ENCODE measurements around the gene NPAS3.

The NPAS3 gene

GRCh38 chr14:33381717-33382116 is 443.0 kb downstream of the NPAS3 start:
- DNase-seq (ENCODE audit: low read depth), result no peak

GRCh38 chr14:33386140-33386539 is 447.5 kb downstream of the NPAS3 start:
- no peak for DNase-seq (ENCODE audit: low read depth)

- no peak for DNase-seq (ENCODE audit: low read depth)
Observed at GRCh38 chr14:33386781-33387180, 448.1 kb downstream of the NPAS3 start.

DNA sequence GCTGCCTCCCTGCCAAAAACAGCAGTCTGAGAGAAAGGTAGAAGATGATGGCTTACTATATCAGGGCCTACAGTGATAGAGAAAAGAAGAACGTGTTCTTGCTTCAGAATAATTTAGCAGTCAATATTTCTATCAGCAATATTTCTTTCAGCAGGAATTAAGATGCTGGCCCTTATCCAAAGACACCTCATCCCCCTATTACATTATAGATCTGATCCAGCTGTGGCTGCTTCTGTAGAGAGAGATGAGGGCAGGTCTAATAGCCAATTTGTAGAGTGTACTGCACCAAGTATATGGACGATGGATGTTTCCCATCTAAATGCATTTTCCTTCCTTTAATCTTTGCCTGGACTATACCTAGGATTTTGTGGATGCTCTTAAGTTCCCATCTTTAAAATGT is 451.7 kb downstream of the NPAS3 start:
- no peak for DNase-seq (ENCODE audit: low read depth)

DNA sequence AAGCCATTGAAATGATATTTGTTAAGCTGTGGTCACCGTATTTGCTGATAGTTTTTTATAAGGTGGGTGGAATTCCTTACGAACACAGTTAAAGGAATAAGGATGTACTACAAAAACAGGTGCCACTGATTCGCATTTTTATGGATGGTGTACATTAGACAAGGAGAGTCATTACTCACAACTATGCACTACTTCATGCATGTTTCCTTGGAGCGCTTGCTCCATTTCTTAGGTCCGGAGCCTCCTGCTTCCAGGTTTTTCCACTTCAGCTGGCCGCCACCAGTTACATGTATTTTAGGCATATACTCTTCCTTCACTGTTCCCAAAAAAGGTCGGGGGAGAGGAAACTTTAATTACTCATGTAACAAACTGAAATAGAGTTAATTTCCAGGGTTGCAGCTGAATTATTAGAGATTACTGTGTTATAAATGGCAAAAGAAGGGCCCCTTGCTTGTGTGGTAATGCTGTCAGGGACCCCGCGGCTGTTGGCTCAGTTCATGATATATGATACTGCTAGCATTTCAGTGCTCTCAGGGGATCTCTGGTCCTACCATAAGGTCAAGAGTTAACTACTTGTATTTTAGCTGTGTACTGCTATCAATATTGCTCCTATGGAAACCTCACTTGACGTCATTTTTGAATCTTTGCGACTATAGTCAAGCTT is 454.7 kb downstream of the NPAS3 start:
- no peak for DNase-seq (ENCODE audit: low read depth)

GRCh38 chr14:33393895-33394368 is 455.3 kb downstream of the NPAS3 start:
- DNase-seq (ENCODE audit: low read depth), result no peak

GRCh38 chr14:33401311-33401710 is 462.6 kb downstream of the NPAS3 start:
- no peak for DNase-seq (ENCODE audit: low read depth)

- DNase-seq (ENCODE audit: low read depth), result no peak
Observed at GRCh38 chr14:33402604-33403003, 463.9 kb downstream of the NPAS3 start.

- no peak for DNase-seq (ENCODE audit: low read depth)
Observed at GRCh38 chr14:33404054-33404453, 465.4 kb downstream of the NPAS3 start.

- DNase-seq (ENCODE audit: low read depth), result no peak
Observed at GRCh38 chr14:33404964-33405574, 466.4 kb downstream of the NPAS3 start.

DNA sequence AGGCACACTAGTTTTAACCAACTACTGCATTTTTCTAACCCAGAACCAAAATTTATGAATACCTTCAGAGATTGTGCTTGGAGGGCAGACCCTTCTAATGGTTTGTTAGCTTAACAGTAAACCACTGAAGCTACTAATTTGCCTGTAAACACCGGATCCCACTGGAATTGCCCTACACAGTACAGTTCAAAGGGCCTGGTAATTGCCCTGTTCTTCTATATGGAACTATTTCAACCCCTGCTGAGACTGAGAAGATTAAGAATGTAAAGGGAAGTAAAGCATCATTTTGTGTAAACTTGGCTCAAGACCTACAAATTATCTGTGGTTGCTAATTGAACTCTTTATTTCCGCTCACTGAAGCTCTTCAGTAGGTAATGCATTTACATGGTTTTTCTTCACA is 468.1 kb downstream of the NPAS3 start:
- no peak for DNase-seq (ENCODE audit: low read depth)

GRCh38 chr14:33408291-33408690 is 469.6 kb downstream of the NPAS3 start:
- no peak for DNase-seq (ENCODE audit: low read depth)

DNA sequence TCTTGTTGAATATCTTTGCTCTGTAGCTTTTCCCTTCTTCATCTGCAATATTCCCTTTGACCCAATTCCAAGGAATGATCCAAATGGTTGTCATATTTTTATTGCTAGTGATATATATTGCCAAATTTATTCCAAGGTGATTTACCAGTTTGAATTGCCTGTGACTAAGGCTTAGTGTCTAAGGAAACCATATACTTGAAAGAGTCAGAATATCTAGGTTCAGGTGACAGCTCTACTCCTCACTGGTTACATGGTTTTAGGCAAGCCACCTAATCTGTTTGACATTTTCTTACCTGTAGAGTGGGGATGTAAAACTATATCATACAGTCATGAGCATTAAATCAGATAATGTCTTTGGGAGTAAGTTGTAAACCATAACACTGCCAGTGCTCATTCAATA is 473.8 kb downstream of the NPAS3 start:
- no peak for DNase-seq (ENCODE audit: low read depth)

DNA sequence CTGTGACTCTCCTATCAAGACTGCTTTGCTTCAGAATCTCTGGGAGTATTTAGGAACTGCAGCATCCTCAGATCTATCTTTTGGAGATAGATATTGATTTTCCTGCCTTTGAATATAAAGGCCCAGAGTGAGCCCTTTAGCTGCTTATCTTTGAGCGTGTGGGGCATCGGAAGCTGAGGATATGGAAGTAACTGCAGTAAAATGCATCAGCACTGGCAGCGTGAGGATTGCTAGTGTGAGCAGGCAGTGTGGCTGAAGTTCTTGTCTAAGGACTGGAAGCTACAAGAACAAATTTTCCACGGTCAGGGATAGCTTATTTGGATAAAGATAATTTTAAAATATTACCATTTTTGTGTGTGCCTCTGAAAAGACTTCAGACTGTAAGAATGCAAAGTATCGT is 474.7 kb downstream of the NPAS3 start:
- DNase-seq (ENCODE audit: low read depth), result no peak

DNA sequence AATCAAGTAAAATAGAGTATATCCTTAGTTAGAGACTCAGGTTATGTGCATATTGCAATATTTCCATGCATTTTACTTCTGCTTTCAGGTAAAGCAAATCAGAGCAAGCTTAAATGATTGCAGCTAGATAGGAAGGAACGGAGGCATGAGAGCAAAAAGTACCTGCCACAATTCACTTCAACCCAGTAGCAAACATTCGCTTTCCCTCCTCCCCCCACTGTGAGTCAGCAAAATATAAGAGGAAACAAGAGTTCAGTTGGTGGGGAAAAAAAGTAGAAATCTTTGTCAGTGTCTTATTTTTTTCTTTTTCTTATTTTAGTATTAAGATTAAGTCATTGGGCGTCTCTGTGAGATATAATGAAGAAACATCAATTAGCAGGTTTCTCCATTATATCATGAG is 475.4 kb downstream of the NPAS3 start:
- DNase-seq (ENCODE audit: low read depth), result no peak

DNA sequence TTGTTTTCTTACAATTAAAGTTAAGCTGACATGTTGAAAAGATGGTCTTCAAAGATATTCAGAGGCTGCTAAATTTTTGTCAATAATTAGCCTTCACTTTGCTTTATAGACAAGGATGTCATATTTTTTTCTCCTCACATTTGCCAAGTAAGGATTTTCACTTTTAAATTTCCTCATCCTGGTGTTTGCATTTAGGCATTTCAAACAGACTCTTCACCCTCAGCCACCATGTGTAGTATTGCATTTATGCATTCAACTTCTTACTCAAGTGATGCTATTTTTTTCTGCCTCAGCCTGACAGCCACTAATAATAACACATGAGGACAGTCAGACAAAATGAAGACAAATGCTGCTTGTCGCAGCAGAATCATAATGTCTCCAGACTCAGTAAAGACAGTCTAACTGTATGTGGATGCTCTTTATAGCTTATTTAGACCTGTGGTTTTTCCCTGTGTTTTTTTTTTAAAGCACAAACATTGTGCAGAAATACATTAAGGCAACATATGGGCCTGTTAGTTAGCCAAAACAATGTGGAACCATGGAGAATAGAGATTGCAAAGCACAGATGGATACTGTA is 481.5 kb downstream of the NPAS3 start:
- no peak for DNase-seq (ENCODE audit: low read depth)

DNA sequence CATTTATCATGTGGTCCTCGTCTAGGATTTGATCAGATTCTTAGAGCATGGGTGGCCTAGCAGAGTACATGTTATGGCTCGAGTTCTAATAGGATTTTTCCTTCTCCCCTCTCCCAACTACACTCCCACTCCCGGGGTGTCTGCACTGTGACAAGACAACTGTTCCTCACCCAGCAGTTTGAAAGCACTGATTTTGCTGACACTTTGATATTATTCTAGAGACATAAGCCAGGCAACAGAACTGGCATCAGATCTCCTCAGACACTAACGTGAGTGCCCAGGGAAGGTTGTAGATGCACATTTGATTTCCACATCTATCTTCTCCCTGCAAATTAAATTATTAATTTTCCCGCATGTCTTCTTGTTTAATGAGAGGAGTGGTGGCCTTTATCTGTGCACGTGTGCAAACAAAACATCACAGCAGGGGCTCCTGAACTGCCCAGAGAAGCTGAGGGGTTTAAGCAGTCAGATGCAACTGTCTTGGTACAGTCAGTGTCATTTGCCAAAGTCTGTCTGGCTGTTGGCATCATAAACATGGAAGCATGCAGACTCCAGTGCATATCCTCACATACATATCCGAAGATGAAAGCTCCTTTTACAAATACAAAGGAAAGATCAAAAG is 491.8 kb downstream of the NPAS3 start:
- DNase-seq (ENCODE audit: low read depth), result no peak

- DNase-seq (ENCODE audit: low read depth), result no peak
Observed at GRCh38 chr14:33432407-33433023, 493.8 kb downstream of the NPAS3 start.

DNA sequence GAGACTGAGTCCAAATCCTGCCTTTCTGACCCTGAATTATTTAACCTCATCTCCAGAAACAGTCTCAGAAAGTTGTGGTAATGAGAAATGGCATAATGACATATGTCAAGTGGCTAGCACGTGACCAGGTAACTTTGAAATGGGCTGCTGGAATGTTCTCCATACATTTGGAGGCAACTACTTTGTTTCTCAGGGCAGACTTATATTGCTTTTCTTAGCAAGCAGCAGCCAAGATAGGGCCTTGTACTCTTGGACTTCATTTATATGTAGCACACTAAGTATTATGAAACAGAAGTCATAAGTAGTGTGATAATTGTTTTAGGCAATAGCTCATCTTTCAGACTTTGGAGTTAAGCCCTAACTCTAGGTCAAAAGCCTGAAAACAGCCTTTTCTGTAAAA is 494.7 kb downstream of the NPAS3 start:
- DNase-seq (ENCODE audit: low read depth), result no peak

- DNase-seq (ENCODE audit: low read depth), result no peak
Observed at GRCh38 chr14:33435911-33436689, 497.4 kb downstream of the NPAS3 start.

DNA sequence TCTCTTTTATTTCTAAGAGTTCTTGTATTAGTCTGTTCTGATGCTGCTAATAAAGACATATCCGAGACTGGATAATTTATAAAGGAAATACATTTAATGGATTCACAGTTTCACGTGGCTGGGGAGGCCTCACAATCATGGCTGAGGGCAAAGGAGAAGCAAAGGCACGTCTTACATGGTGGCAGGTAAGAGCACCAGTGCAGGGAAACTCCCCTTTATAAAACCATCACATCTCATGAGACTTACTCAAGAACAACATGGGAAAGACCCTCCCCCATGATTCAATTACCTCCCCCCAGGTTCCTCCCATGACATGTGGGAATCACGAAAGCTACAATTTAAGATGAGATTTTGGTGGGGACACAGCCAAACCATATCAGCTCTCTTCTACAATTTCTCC is 503.0 kb downstream of the NPAS3 start:
- DNase-seq (ENCODE audit: low read depth), result no peak

- no peak for DNase-seq (ENCODE audit: low read depth)
Observed at GRCh38 chr14:33444136-33444535, 505.5 kb downstream of the NPAS3 start.
